OCI-LY1 (cell line): ENCODE measurements around the gene CPN1.

ENCODE experiments used
- H2AFZ ChIP-seq: fragments of 200-600 bp; sonication (generic), shearing (Covaris generic); 2 replicates; pipeline ENCODE4 v1.6.0; 2014; ENCODE audit warnings: antibody characterized with exemption, mild to moderate bottlenecking, low read length
- H3F3A ChIP-seq: fragments of 200-600 bp; sonication (generic), shearing (Covaris generic); 2 replicates; pipeline ENCODE4 v1.6.0; 2014; ENCODE audit warnings: mild to moderate bottlenecking, antibody characterized with exemption, low read length, moderate library complexity; ENCODE audit not compliant: insufficient read depth
- H3K27ac ChIP-seq: fragments of 200-600 bp; sonication (generic); 2 replicates; pipeline ENCODE4 v1.5.1; 2014; ENCODE audit warnings: low read length, mixed run types, mild to moderate bottlenecking, low read depth; ENCODE audit not compliant: poor library complexity, severe bottlenecking
- H3K27me3 ChIP-seq: fragments of 200-600 bp; sonication (generic); 2 replicates; pipeline ENCODE4 v1.6.0; 2014; ENCODE audit warnings: antibody characterized with exemption, mild to moderate bottlenecking, low read length, moderate library complexity; ENCODE audit not compliant: insufficient read depth
- H3K36me3 ChIP-seq: fragments of 200-600 bp; sonication (generic); 2 replicates; pipeline ENCODE4 v1.6.1; 2014; ENCODE audit warnings: mild to moderate bottlenecking, antibody characterized with exemption, low read length, moderate library complexity, mixed read lengths; ENCODE audit not compliant: insufficient read depth
- H3K4me1 ChIP-seq: fragments of 200-600 bp; sonication (generic); 2 replicates; pipeline ENCODE4 v1.5.1; 2014; ENCODE audit warnings: mild to moderate bottlenecking, low read length, moderate library complexity; ENCODE audit not compliant: insufficient read depth, severe bottlenecking
- H3K4me2 ChIP-seq: fragments of 200-600 bp; sonication (generic), shearing (Covaris generic); 2 replicates; pipeline ENCODE4 v1.6.1; 2014; ENCODE audit warnings: low read length
- H3K4me3 ChIP-seq: fragments of 200-600 bp; sonication (generic); 2 replicates; pipeline ENCODE4 v1.5.1; 2014; ENCODE audit warnings: low read length, low read depth, mild to moderate bottlenecking, mixed read lengths; ENCODE audit not compliant: poor library complexity, severe bottlenecking
- H3K79me2 ChIP-seq: fragments of 200-600 bp; shearing (Covaris generic); 2 replicates; pipeline ENCODE4 v1.6.1; 2016; ENCODE audit warnings: mixed run types, low read length, mixed read lengths; ENCODE audit not compliant: insufficient read depth
- H3K9ac ChIP-seq: fragments of 200-600 bp; sonication (generic), shearing (Covaris generic); 2 replicates; pipeline ENCODE4 v1.6.1; 2014; ENCODE audit warnings: mild to moderate bottlenecking, low read length, mixed read lengths
- H3K9me2 ChIP-seq: fragments of 200-600 bp; sonication (generic), shearing (Covaris generic); 2 replicates; pipeline ENCODE4 v1.6.1; 2014; ENCODE audit warnings: low read depth, mild to moderate bottlenecking, low read length, mixed read lengths
- H3K9me3 ChIP-seq: fragments of 200-600 bp; shearing (Covaris generic); 2 replicates; pipeline ENCODE4 v1.6.1; 2014; ENCODE audit warnings: low read length, mixed read lengths
- H4K20me1 ChIP-seq: fragments of 200-600 bp; sonication (generic), shearing (Covaris generic); 2 replicates; pipeline ENCODE4 v1.6.0; 2016; ENCODE audit warnings: mild to moderate bottlenecking, low read length; ENCODE audit not compliant: insufficient read depth
- CTCF ChIP-seq: fragments of 200-600 bp; sonication (generic), shearing (Covaris generic); IDR thresholded peaks from 2 replicates; pipeline ENCODE4 v1.5.1; 2017; ENCODE audit warnings: mild to moderate bottlenecking, antibody characterized with exemption, low read length, moderate library complexity, mixed read lengths
- EZH2 ChIP-seq: fragments of 200-600 bp; sonication (generic), shearing (Covaris generic); IDR thresholded peaks from 2 replicates; pipeline ENCODE4 v1.8.0; 2017; ENCODE audit warnings: borderline replicate concordance, mixed run types, mild to moderate bottlenecking, antibody characterized with exemption, low read length, moderate library complexity, mixed read lengths

The CPN1 gene

GRCh38 chr10:100043796-100044195, 37.9 kb downstream of the CPN1 start:
- Histone ChIP-seq H4K20me1 (no peaks in the 10 kb centered on the region), H3F3A (no peaks in the 10 kb centered on the region), H3K9me2 (no peaks in the 10 kb centered on the region), H3K27me3 (no peaks in the 10 kb centered on the region), H3K4me3 (no peak overlapping the region), H2AFZ (no peak overlapping the region), H3K79me2 (no peaks in the 10 kb centered on the region), H3K4me2 (no peak overlapping the region), H3K4me1 (peaks cover 6% of the 10 kb centered on the region), H3K9ac (no peak overlapping the region), H3K9me3 (no peaks in the 10 kb centered on the region), H3K36me3 (no peaks in the 10 kb centered on the region), H3K27ac (no peak overlapping the region)
- no peak for TF ChIP-seq EZH2
- TF ChIP-seq CTCF = no peak

GRCh38 chr10:100043344-100043743, 38.3 kb downstream of the CPN1 start:
- H3K27ac ChIP-seq = no peak overlapping the region
- no peak overlapping the region for H3K9ac ChIP-seq
- no peaks in the 10 kb centered on the region for H3K36me3 ChIP-seq
- H3K79me2 ChIP-seq = no peaks in the 10 kb centered on the region
- no peak overlapping the region for H3K4me3 ChIP-seq
- H2AFZ ChIP-seq = no peak overlapping the region
- H3K9me2 ChIP-seq = no peaks in the 10 kb centered on the region
- H4K20me1 ChIP-seq = no peaks in the 10 kb centered on the region
- H3K4me1 ChIP-seq = peaks cover 6% of the 10 kb centered on the region
- no peaks in the 10 kb centered on the region for H3K27me3 ChIP-seq
- H3K4me2 ChIP-seq = no peak overlapping the region
- H3K9me3 ChIP-seq = no peaks in the 10 kb centered on the region
- H3F3A ChIP-seq = no peaks in the 10 kb centered on the region
- no peak for TF ChIP-seq CTCF
- no peak for TF ChIP-seq EZH2

GRCh38 chr10:100041306-100042002, 40.2 kb downstream of the CPN1 start:
- TF ChIP-seq EZH2 (no peak), CTCF (no peak)
- H3K27me3 ChIP-seq = no peaks in the 10 kb centered on the region
- H3K9ac ChIP-seq = no peak overlapping the region
- H3K4me2 ChIP-seq = no peak overlapping the region
- H3K9me3 ChIP-seq = no peaks in the 10 kb centered on the region
- H3K36me3 ChIP-seq = no peaks in the 10 kb centered on the region
- no peaks in the 10 kb centered on the region for H4K20me1 ChIP-seq
- no peak overlapping the region for H2AFZ ChIP-seq
- no peaks in the 10 kb centered on the region for H3F3A ChIP-seq
- peaks cover 6% of the 10 kb centered on the region for H3K4me1 ChIP-seq
- no peaks in the 10 kb centered on the region for H3K9me2 ChIP-seq
- no peaks in the 10 kb centered on the region for H3K79me2 ChIP-seq
- no peak overlapping the region for H3K27ac ChIP-seq
- H3K4me3 ChIP-seq = no peak overlapping the region
